Ureter (tissue), 1 donor: ENCODE measurements around the gene ARID1A. TPM values are rescaled to one million over a fixed set of nuclear protein-coding genes. Genes with fewer than 3 reads are reported as not detected.
A peak's percentile ranks its signal among the peaks of the same experiment; 100 is the strongest.
"Not testable (repeated sequence)": the region's sequence is repeated elsewhere in the genome, so short reads cannot be mapped to it uniquely, and the experiment has no call there.

Source experiments
- DNase-seq: peaks from one replicate; pipeline ENCODE4 v3.0.0-alpha.2; 2020; ENCODE audit warnings: low spot score
- total RNA-seq: library from RNA; stranded (reverse); gene quantifications from one replicate; pipeline ENCODE4 v1.2.4, GENCODE V29; 2023
- donor health status: DM: yes; HTN: yes; CAD: no.

ARID1A gene
- 119 TPM for total RNA-seq

- peak; percentile 97 for DNase-seq
These were observed at the start of gene ARID1A for GRCh38 chr1:26695356-26696118. ARID1A (plus strand) TSS chr1:26696015; CDS start chr1:26696404, 389 bp downstream.

- no peak for DNase-seq
These were observed 31.0 kb upstream of the ARID1A start for GRCh38 chr1:26664802-26665201.

GRCh38 chr1:26666855-26667254 lies 29.0 kb upstream of the ARID1A start:
- DNase-seq = no peak

- DNase-seq = not testable (repeated sequence)
These were observed 27.6 kb upstream of the ARID1A start for GRCh38 chr1:26668106-26668786.

GRCh38 chr1:26677306-26678115 lies 18.3 kb upstream of the ARID1A start:
- peak; percentile 83 for DNase-seq

GRCh38 chr1:26684763-26685508 lies 10.9 kb upstream of the ARID1A start:
- no peak for DNase-seq

- DNase-seq = no peak
These were observed 9.0 kb upstream of the ARID1A start for GRCh38 chr1:26686795-26687194.

- DNase-seq = no peak
These were observed 6.3 kb upstream of the ARID1A start for GRCh38 chr1:26689504-26689903.

- no peak for DNase-seq
These were observed 5.7 kb upstream of the ARID1A start for GRCh38 chr1:26690157-26690556.

GRCh38 chr1:26690576-26691031 lies 5.2 kb upstream of the ARID1A start:
- no peak for DNase-seq

- DNase-seq = peak; percentile 89
These were observed 3.5 kb upstream of the ARID1A start for GRCh38 chr1:26692211-26692792.

- peak; percentile 95 for DNase-seq
These were observed 2.9 kb upstream of the ARID1A start for GRCh38 chr1:26692793-26693490.

- no peak for DNase-seq
These were observed 1.9 kb upstream of the ARID1A start for GRCh38 chr1:26693599-26694572.

GRCh38 chr1:26694638-26695355 lies 1.0 kb upstream of the ARID1A start:
- DNase-seq = no peak

GRCh38 chr1:26696119-26696653 lies 371 bp downstream of the ARID1A start:
- DNase-seq = no peak

GRCh38 chr1:26696654-26697430 lies 1.0 kb downstream of the ARID1A start:
- peak; percentile 62 for DNase-seq

GRCh38 chr1:26697431-26697977 lies 1.7 kb downstream of the ARID1A start:
- no peak for DNase-seq
